LNCaP clone FGC (cell line): ENCODE measurements around the gene RNF212.

Experiments
- DNase-seq: peaks from one replicate; pipeline ENCODE4 v3.0.0-alpha.2; 2011; ENCODE audit warnings: low read depth
- H3K4me3 ChIP-seq: 2 replicates; pipeline ENCODE4 v1.5.1; 2011; ENCODE audit warnings: mild to moderate bottlenecking, low read depth, low read length, control low read depth
- TF ChIP-seq, protein P1 (sequence below): IDR thresholded peaks from 2 replicates; pipeline ENCODE4 v1.5.1; 2012; ENCODE audit warnings: mild to moderate bottlenecking; ENCODE audit not compliant: control insufficient read depth, insufficient read depth; ENCODE audit errors: extremely low read depth

Gene RNF212

DNA sequence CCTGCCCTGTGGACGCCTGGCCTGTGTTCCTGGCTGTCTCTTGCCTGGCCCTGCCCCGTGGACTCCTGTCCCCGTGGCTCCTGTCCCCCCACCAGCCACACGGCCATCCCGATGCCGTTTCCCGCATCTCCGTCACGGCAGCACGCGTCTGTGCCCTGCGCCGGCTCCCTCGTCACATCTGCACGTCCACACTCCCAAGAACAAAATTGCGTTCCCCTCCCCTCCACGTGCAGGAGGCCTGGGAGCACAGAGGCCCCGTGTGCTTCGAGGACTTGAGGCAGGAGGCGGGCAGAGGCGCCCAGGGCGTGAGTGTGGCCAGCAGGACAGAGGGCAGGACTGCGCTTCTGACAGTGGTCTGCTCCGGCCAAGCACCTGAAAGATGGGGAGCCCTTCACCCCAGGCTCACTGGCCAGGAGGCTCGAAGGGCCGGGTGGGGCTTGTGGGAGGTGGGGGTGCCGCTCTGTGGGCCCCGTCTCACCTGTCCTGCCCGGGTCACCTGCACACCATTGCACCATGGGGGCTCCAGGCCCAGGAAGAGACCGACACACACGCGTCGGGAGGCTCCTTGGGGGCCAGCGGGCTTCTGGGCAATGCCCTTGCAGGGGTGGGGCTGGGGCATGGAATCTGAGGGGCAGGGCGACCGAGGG is 84.7 kb downstream of the RNF212 start:
- TF ChIP-seq, protein P1, sequence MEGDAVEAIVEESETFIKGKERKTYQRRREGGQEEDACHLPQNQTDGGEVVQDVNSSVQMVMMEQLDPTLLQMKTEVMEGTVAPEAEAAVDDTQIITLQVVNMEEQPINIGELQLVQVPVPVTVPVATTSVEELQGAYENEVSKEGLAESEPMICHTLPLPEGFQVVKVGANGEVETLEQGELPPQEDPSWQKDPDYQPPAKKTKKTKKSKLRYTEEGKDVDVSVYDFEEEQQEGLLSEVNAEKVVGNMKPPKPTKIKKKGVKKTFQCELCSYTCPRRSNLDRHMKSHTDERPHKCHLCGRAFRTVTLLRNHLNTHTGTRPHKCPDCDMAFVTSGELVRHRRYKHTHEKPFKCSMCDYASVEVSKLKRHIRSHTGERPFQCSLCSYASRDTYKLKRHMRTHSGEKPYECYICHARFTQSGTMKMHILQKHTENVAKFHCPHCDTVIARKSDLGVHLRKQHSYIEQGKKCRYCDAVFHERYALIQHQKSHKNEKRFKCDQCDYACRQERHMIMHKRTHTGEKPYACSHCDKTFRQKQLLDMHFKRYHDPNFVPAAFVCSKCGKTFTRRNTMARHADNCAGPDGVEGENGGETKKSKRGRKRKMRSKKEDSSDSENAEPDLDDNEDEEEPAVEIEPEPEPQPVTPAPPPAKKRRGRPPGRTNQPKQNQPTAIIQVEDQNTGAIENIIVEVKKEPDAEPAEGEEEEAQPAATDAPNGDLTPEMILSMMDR: no peak
- no peak for DNase-seq
- no peak overlapping the region for H3K4me3 ChIP-seq

DNA sequence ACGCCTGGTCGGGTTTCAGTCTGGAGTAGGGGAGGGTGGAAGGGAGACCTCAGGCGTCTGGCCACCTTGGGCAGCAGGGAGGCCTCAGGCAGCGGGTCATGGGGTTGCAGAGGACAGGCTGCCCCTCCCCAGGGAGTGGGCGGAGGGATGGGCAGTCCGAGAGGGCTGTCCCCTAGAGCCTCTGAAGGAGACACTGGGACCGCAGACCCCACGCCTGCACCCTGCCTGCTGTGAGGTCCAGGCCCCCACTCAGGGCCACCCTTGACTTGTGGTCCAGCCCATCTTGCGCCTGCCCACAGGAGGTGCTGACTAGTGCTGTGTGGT is 85.5 kb downstream of the RNF212 start:
- TF ChIP-seq, protein P1: no peak
- DNase-seq: no peak
- H3K4me3 ChIP-seq: no peak overlapping the region

DNA sequence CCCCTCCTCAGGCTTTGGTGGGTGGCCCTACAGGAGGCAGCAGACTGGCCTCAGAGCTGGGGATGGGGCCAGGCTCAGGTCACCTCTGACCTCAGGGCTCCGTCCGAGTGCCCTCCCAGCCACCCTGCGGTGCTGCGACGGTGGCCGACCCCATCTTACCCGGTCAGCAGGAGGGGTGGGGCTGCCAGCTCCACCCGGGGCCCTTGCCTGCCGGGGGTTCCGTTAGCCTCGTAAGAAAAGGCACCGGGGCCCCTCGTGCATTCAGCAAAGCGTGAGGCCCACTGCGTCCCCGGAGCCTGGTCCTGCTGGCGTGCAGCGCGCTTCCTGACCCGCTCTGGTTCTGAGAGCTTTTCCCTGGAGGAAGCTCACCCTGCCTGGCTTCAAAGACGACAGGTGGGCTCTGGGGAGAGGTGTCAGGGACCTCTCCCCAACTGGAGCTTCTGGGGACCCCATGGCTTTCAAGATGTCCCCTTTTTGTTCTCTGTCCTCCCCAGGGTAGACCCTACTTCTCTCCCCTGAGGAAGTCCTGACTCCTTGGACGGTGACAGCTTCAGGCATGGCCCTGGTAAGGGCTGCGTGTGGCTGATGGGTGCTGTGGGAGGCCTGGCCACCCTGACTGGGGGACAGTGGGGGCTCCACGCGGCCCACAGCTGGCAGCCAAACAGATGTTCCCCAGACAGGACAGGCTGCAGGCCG is 86.0 kb downstream of the RNF212 start:
- no peak overlapping the region for H3K4me3 ChIP-seq
- TF ChIP-seq, protein P1: no peak
- no peak for DNase-seq

DNA sequence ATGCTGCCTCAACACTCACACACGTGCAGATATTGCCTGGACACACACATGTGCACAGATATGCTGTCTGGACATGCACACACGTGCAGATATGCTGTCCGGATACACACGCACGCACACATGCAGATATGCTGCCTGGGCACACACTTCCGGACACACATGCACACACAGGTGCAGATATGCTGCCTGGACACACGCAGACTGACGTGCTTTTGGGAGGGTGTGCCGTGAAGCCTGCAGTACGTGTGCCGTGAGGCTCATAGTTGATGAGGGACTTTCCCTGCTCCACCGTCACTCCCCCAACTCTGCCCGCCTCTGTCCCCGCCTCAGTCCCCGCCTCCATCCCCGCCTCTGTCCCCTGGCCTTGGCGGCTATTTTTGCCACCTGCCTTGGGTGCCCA is 87.2 kb downstream of the RNF212 start:
- TF ChIP-seq, protein P1: no peak
- no peak overlapping the region for H3K4me3 ChIP-seq
- no peak for DNase-seq

DNA sequence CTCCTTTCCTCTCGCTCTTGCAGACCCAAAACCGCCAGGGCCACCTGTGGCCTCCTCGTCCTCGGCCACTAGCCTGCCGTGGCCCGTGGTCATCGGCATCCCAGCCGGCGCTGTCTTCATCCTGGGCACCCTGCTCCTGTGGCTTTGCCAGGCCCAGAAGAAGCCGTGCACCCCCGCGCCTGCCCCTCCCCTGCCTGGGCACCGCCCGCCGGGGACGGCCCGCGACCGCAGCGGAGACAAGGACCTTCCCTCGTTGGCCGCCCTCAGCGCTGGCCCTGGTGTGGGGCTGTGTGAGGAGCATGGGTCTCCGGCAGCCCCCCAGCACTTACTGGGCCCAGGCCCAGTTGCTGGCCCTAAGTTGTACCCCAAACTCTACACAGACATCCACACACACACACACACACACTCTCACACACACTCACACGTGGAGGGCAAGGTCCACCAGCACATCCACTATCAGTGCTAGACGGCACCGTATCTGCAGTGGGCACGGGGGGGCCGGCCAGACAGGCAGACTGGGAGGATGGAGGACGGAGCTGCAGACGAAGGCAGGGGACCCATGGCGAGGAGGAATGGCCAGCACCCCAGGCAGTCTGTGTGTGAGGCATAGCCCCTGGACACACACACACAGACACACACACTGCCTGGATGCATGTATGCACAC is 88.3 kb downstream of the RNF212 start:
- no peak for DNase-seq
- TF ChIP-seq, protein P1: no peak
- H3K4me3 ChIP-seq: no peak overlapping the region

DNA sequence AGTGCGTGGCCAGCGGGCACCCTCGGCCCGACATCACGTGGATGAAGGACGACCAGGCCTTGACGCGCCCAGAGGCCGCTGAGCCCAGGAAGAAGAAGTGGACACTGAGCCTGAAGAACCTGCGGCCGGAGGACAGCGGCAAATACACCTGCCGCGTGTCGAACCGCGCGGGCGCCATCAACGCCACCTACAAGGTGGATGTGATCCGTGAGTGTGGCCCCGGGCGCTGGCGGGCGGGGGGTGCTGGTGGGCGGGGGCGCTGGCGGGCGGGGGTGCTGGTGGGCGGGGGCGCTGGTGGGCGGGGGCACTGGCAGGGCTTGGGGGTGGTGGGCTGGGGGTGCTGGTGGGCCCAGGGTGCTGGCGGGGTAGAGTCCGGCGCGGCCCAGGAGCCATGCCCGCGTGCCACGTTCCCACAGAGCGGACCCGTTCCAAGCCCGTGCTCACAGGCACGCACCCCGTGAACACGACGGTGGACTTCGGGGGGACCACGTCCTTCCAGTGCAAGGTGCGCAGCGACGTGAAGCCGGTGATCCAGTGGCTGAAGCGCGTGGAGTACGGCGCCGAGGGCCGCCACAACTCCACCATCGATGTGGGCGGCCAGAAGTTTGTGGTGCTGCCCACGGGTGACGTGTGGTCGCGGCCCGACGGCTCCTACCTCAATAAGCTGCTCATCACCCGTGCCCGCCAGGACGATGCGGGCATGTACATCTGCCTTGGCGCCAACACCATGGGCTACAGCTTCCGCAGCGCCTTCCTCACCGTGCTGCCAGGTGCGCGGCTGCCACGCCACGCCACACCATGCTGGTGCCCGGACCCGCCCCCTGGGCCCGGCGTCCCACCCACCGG is 89.2 kb downstream of the RNF212 start:
- no peak overlapping the region for H3K4me3 ChIP-seq
- no peak for DNase-seq
- TF ChIP-seq, protein P1: no peak
